T-helper 2 cell (primary cell): ENCODE measurements around the gene BACH1.
A peak's percentile ranks its signal among the peaks of the same experiment; 100 is the strongest.

ENCODE experiments used
- DNase-seq, 5 experiments: peaks; one replicate each; pipeline versions ENCODE4 v3.0.0 to v3.0.0-alpha.2; 2012 to 2022

Gene BACH1

DNA sequence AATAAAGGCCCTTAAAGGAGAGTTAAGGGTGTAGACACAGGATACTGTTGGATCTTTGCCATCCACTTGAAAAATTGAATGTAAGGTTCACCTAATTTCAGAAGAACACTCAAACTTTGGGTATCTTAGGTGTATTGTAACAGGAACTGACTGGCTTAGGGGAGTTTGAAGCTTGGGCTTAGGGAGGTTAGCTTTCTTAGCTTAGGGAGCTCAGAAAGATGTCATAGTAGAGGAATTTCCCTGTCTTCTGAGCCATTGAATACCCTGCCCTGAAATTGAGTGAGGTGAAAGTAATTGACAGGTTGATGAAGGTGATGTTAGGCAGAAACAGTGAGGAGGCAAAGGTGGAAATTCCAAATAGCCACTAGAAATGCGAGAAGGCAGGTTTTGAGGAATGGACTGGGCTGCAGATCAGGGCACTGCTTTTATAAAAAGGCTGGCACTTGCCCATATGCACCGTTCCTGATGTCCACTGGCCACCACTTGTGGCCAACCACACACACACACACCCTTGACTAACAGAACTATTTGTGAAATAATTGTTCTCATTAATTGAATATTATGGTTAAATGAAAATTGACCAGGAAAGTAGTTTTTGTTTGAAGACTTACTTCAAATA is 16.5 kb downstream of the BACH1 start:
- no peak for DNase-seq

DNA sequence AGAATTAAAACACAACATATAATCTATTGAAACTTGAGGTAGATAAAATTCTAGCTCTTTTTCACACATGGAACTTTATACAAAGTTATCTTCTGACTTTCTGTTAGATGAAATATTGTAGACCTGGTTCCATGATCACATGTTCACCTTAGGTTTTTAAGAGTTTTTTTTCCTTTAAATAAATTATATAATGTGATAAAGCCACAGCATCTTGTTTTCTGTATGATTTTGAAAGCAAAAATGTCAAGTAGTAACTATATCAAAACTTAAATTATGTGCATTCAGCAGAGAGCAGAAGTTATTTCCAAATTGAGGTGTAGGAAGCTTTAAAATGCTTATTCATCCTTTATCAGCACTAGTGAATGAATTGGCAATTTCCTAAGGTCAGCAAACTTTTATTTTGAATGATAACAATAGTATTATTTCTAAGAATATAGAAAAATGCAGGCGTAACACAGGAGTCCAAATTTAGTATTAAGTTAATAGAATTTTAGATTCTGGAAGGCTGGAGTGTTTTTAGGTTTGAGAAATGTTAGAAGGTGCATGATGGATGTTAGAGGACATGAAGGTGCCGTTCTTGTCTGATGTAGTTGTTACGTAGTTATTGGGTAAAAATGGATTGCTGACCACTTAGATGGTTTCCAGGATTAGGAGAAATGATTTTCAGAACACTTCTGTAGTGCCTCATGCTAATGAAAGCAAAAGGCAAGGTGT is 17.5 kb downstream of the BACH1 start:
- no peak for DNase-seq

DNA sequence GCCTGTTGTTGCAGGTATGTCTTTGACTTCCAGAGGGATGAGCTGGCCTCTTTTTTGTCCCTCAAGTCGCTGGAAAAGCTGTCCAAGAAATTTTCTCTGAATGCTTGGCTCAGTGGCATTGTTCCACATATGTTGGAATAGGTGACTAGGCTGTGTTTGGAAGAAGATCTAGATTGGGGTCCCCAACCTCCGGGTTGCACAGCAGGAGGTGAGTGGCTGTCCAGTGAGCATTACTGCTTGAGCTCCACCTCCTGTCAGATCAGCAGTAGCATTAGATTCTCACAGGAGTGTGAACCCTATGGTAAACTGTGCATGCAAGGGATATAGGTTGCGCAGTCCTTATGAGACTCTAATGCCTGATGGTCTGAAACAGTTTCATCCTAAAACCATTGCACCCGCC is 18.1 kb downstream of the BACH1 start:
- no peak for DNase-seq

DNA sequence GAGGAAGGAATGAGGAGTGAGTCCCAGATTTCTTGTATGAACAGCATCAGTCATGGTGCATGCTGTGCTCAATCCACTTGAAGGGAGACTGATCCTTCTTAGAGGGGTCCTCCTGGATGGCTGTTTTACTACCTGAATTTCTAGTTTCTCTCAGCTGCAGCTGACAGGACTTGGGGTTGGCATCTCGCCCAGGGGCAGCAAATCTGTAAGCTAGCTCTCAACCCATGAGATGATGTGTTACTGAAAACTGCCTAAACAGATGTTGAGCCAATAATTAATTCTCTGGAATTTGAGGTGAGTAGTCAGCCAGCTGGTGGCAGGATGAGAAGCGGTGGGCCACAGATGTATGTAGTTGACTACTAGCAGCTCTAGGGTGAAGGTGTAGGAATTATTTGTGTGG is 19.6 kb downstream of the BACH1 start:
- no peak for DNase-seq

DNA sequence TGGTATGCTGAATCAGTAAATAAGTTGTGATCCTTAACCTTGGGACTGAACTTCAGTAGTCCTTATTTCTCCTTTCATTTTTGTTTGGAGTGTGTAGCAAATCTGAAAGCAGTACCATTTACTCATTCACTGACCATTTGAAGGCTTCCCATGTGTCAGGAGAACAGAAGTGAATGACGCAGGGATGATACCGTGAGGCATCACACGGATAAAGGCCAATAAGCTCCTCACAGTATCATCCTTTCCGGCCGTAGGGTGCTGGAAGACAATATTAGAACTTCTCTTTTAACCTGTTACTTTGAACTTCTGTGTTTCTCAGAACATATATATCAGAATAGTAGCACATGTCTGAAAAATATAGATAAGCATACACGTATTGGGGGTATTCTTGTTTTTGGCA is 21.3 kb downstream of the BACH1 start:
- DNase-seq, result no peak

DNA sequence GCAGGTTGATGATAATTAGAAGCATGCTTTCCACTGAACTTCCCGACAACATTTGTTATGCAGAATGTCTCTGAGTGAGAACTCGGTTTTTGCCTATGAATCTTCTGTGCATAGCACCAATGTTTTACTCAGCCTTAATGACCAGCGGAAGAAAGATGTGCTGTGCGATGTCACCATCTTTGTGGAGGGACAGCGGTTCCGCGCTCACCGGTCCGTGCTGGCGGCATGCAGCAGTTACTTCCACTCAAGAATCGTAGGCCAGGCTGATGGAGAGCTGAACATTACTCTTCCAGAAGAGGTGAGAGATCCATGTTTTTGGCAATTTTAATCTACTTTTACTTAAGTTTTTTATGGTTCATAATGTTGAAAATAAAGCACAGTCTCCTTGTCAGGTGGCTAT is 22.5 kb downstream of the BACH1 start:
- DNase-seq, result no peak

DNA sequence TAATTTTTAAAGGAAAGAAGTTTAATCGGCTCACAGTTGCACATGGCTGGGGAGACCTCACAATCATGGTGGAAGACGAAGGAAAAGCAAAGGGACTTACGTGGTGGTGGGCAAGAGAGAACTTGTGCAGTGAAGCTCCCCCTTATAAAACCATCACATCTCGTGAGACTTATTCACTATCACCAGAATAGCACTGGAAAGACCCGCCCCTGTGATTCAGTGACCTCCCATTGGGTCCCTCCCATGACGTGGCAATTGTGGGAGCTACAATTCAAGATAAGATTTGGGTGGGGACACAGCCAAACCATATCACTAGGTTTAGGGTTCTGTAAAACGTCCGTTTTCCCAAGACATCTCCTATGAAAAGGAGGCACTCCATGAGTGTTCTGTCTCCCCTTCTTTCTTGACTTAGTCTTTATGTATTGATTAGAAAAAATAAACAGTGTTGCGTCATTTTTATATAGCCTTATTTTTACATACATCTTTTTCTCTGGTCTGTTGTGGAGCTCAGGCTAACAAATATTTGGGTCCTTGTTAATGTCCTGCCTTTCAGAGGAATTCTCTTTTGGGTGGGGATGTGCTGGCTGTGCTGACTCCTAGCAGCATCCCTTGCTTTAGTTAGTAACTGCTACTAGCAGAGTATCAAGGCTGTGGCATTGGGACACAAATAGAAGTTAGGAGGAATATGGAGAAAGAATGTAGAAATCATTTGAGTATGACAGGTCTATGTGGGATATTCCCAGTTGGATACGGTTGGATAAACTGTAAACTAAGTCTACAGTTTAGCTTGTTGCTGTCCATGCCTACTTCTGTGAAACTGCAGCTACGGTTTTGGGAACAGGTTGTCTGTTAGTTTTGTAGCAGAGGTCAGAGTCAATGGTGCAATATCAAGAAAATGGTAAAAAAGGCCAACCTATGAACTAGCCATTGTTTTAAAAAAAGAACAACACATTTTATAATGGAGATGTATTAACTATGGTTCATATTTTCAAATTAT is 23.5 kb downstream of the BACH1 start:
- no peak for DNase-seq

DNA sequence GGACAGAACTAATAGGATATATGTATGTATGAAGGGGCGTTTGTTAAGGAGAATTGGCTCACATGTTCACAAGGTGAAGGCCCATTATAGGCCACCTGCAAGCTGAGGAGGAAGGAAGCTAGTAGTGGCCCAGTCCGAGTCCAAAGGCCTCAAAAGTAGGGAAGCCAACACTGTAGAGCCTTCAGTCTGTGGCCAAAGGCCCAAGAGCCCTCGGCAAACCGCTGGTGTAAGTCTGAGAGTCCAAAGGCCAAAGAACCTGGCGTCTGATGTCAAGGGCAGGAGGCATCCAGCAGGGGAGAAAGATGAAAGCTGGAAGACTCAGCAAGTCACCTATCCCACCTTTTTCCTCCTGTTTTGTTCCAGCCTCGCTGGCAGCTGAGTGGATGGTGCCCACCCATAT is 24.5 kb downstream of the BACH1 start:
- no peak for DNase-seq

DNA sequence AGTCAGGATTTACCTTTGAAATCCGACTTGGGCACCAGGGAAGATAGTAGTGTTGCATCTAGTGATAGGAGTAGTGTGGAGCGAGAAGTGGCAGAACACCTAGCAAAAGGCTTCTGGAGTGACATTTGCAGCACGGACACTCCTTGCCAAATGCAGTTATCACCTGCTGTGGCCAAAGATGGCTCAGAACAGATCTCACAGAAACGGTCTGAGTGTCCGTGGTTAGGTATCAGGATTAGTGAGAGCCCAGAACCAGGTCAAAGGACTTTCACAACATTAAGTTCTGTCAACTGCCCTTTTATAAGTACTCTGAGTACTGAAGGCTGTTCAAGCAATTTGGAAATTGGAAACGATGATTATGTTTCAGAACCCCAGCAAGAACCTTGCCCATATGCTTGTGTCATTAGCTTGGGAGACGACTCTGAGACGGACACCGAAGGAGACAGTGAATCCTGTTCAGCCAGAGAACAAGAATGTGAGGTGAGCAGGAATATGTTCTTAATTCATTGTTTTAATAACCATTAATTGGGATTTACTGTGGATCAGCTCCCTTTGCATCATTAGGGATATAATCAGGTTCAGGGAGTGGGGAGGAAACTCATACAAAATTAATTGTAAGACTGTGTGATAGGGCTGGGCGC is 28.3 kb downstream of the BACH1 start:
- no peak for DNase-seq

DNA sequence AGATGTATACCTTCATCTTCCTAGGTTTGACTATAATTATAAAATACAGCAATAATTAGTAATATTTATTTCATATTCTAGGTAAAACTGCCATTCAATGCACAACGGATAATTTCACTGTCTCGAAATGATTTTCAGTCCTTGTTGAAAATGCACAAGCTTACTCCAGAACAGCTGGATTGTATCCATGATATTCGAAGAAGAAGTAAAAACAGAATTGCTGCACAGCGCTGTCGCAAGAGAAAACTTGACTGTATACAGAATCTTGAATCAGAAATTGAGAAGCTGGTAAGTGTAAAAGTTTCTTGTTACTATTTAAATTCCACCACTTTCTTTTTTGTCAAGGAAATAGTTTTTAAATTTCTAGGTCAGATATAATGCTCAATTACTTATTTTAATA is 30.7 kb downstream of the BACH1 start:
- no peak for DNase-seq

DNA sequence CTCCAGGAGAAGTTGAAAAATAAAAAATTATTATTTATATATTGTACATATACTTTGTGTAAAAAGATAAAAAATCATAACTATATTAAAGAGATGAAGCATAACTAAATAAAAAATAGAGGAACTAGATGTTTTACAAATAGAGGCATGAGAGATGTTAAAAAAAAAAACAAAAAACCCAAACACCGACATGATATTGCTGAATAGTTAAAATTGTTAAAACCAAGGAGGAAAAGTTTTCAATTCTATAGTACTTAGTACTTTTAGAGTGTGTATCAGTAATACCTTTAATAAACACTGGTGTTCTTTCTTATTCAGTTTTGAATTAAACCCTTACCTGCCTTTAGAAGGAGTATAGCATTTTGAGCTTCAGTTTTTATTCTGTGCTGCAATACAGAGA is 32.1 kb downstream of the BACH1 start:
- DNase-seq, result no peak

DNA sequence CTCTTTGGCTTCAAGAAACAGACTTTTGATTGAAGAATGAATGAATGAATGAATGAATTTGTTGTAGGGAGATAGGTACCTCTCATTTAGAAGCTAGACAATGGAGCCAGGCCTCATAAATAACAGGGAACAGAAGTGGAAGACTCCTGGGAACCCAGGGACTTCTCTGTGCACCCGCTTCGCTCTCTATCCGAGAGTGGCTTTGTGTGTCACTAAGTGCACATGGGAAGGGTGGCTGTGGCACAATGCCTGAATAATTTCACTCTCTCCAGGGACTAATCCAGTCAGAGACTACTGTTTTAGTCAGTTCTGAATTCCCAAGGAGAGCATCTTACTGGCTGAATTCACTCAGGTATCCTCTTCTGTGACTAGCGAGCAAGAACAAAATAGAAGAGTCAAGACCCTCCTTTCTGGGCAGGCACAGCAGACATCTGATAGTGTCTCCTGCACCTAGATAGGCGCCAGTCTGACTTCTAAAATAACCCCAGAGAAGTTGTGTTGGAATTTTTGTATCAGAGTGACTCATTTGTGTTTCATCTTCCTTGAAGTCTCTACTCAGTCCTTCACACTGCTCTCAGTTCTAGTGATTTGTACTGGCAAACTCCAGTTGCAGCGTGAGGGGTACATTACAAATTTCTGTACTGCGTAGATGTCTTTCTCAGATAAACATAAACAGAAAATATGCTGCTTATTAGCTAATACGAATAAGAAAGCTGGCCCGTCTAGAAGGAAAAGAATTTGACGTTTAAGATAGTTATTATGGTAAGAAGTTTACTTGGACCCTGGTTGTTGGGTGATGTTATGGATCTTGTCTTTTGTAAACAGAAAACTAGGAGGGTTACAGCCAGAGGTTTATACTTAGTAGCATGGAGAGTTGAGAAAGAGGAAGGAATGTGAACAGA is 34.0 kb downstream of the BACH1 start:
- DNase-seq, result no peak

DNA sequence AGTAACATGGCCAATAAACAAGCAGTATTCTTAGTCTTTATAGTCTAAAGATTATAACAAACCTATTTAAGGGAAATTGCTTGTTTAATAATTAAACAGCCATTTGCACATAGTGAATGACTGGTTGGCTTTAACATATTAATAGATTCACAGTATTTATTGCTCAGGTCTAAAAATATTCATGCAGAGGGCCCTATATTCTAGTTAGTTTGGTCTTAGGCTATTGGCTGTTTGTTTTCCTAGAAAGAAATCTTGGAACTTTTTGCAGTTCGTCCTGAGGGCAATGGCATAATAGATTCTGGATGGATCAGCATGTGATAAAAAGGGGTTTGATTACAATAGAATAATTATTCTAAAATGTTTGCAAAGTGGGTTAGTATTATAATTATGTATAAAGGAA is 34.7 kb downstream of the BACH1 start:
- DNase-seq, result no peak

DNA sequence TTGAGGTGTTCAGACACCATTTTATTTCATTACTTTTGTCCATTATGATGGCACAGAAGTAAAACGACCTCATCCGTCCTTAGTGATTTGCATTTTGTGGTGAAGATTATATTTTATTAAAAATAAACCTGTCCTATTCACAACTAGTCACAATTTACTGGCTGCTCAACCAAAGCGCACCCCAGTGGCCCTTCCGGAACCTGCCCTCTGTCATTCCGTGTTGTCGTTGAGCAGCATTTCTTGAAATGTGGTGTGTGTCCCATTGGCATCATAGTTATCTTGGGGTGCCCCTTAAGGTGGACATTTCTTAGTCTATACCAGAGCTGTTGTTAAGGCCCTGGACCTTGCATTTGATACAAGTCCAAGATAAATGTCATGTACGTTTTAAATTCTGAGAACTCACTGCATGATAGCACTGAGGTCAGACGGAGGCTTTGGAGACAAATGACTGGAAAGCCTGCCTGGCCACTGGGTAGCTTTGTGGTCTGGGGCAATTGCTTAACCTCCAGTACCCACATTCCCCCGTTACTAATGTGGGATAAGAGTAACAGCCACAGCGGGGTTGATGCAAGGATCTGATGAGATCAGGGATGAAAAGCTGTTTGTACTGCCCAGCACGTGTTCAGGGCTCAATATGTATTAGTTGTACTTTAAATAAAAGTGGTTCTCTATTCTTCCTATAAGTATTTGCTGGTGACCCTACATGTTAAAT is 36.2 kb downstream of the BACH1 start:
- no peak for DNase-seq

DNA sequence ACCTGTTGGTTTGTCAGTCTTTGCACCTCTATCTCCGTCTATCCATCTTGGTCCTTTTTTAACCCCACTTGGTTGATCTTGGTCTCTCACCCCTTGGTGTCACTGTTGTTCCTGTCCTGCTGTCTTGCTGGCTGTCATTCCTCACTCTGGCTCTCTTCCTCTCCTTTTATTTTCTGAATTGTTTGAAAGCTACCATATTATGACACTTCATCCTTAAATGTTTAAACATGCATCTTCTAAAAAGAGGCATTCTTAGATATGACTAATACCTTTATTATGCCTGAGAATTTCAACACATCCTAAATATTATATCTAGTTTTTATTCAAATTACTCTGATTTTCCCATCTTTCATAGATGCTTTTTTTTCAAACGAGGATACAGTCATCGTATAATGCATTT is 37.0 kb downstream of the BACH1 start:
- no peak for DNase-seq

DNA sequence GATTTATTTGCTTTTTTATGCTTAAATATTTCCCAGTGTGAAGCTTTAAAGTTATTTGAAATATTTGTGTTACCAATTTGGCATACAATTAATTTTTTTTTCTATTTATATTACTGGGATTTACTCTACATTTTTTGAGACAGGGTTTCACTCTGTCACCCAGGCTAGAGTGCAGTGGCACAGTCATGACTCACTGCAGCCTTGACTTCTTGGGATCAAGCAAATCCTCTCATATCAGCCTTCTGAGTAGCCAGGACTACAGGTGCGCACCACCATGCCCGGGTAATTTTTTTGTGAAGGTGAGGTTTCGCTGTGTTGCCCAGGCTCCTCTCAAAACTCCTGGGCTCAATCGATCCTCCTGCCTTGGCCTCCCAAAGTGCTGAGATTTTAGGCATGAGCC is 39.5 kb downstream of the BACH1 start:
- DNase-seq, result no peak

DNA sequence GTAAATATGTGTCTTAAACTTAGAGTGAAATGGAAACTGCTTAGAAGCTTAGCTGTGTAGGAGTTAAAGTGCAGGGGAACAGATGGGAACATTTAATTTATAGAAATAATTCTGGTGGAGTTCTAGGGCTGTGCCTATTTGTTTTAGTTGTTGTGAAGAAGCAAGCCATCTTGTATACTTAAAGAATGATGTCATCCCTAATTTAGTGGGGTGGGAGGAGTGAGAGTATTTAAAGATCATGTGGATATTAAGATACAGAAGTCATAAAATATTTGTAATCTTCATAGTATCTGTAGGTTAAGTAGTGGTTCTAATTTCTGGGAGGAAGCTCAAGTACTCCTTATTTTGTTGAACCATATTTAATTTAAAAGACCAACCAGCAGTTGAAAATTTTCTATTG is 41.5 kb downstream of the BACH1 start:
- DNase-seq, result no peak

DNA sequence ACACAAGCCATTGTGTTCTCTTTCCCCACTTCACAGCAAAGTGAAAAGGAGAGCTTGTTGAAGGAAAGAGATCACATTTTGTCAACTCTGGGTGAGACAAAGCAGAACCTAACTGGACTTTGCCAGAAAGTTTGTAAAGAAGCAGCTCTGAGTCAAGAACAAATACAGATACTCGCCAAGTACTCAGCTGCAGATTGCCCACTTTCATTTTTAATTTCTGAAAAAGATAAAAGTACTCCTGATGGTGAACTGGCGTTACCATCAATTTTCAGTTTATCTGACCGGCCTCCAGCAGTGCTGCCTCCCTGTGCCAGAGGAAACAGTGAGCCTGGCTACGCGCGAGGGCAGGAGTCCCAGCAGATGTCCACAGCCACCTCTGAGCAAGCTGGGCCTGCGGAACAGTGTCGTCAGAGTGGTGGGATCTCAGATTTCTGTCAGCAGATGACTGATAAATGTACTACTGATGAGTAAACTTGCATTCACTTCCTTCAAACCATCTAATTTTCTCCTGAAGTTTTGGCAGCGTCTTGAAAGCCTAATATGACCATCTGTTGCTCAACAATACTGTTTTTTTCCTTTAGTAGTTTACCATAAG is 43.7 kb downstream of the BACH1 start:
- peak in 2 of 5 experiments; percentile 36 to 83 for DNase-seq

DNA sequence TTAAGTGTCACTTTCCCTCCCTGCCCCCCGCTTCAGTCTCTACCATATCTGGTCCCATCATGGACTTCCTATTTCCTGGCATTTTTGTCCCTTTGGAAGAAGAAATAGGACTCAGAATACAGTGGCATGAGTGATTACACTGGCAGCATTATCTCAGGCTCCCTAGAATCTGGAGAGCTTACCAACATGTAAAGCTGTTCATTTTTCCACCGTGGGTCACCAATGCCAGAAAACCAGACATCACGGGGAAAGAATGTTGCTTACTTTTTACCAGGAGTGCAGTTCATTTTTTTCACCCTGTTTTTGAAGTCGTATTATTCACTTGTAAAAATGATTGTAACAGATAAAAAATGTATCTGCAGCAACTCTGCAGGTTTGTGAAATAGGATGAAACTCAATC is 44.8 kb downstream of the BACH1 start:
- DNase-seq, result no peak

DNA sequence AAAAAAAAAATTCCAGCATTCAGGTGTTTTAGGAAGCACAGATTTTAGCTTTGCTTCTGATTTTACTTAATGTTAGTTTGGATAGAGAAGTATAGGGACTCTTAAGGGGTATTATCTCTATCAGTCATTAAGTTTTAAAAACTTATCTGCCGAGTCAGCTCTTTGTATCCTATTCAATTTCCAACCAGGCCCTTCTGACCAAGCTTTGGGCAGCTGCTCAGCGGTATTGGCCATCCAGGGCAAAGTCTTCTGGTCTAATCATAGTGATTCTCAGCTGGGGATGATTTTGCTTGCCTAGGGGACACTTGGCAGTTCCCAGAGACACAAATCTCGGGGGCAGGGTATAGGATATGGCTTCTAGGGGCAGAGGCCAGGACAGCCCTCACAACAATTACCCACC is 47.6 kb downstream of the BACH1 start:
- no peak for DNase-seq

DNA sequence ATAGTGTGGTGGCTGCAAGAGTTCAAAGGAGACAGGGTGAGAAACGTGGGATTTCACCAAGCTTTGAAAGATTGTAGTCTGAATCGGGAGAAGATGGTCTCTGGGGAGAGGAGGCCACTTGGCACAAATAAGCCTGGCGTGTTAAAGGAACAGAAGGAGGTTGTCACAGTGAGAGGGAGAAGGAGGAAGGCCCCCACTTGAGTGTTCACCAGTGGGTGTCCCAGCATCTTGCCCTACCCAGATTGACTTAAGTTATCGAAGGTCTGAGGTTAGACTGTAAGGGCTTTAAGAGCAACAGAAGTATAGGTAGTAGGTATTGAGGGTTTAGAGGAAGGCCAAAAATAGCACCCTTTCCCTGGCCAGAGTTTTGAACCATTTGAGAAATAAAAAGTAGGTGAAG is 48.0 kb downstream of the BACH1 start:
- no peak for DNase-seq
